OCI-LY3 (cell line): Measurements from ENCODE around the gene TMEM69.

Source experiments
- CTCF ChIP-seq: fragments of 200-600, 300-600 bp; sonication (generic); IDR thresholded peaks from 2 replicates; pipeline ENCODE4 v1.5.1; 2014; ENCODE audit warnings: antibody characterized with exemption, low read length, low read depth
- EZH2phosphoT487 ChIP-seq: fragments of 200-600 bp; shearing (Covaris generic); IDR thresholded peaks from 2 replicates; pipeline ENCODE4 v1.6.1; 2018; ENCODE audit warnings: antibody characterized with exemption, mixed run types, low read depth

DNA sequence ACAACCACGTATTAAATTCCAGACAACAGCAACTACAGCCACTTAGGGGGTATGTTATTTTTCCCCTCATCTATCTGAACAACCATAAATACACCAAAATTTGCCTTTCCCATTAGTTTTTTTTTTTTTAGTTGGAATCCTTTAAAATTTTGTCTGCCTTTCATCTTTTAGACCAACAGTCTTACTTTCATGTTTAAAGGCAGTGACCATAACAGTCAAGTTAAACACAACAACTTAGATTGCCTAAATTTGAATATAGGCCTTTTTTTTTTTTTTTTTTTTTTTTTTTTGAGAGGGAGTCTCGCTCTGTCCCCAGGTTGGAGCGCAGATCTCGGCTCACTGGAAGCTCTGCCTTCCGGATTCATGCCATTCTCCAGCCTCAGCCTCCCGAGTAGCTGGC lies 5.0 kb upstream of the TMEM69 start:
- TF ChIP-seq CTCF (no peak), EZH2phosphoT487 (no peak)
